ENCODE measurements around the gene BOD1. TPM values are rescaled to one million over a fixed set of nuclear protein-coding genes. Genes with fewer than 3 reads are reported as not detected.

BOD1 gene
- total RNA-seq, 1 donor: 68.9 TPM

DNA sequence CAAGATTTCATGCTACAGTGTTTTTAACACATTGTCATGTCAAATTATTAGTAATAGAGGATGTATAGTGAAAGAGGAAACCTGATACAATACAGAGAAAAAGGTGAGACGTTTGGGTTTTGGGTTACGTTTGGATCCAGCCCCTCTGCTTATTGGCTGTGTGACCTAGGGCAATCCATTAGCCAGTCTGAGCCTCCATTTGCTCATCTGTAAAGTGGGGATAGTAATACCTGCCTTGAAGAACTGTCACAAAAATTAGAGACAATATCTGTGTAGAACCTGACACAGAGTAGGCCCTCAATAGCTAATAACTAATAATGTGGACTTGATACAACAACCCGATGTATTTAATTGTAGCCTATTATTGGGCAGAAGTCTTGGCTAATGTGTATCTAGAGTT, 4.3 kb upstream of the BOD1 start:
- no peak overlapping the region for H3K4me3 ChIP-seq (ENCODE audit: low read depth, low read length)
- no peak for TF ChIP-seq CTCF (IDR thresholded peaks at IDR 0.05; ENCODE audit: insufficient read depth, low read length)
- no peak for DNase-seq (ENCODE audit: low read depth)

- DNase-seq (ENCODE audit: low read depth): peak; percentile 74
- H3K4me3 ChIP-seq (ENCODE audit: low read depth, low read length): no peak overlapping the region
- peak; percentile 68 for TF ChIP-seq CTCF (IDR thresholded peaks at IDR 0.05; ENCODE audit: insufficient read depth, low read length)
Measured at GRCh38 chr5:173618927-173619519, 2.6 kb upstream of the BOD1 start.

GRCh38 chr5:173615884-173616576, 420 bp downstream of the BOD1 start:
- peak; percentile 78 for TF ChIP-seq CTCF (IDR thresholded peaks at IDR 0.05; ENCODE audit: insufficient read depth, low read length)
- H3K4me3 ChIP-seq (ENCODE audit: low read depth, low read length): peak overlapping the region; percentile 73
- DNase-seq (ENCODE audit: low read depth): peak; percentile 79

GRCh38 chr5:173614591-173614990, 1.9 kb downstream of the BOD1 start:
- DNase-seq (ENCODE audit: low read depth): no peak
- TF ChIP-seq CTCF (IDR thresholded peaks at IDR 0.05; ENCODE audit: insufficient read depth, low read length): no peak
- H3K4me3 ChIP-seq (ENCODE audit: low read depth, low read length): peak overlapping the region; percentile 73

DNA sequence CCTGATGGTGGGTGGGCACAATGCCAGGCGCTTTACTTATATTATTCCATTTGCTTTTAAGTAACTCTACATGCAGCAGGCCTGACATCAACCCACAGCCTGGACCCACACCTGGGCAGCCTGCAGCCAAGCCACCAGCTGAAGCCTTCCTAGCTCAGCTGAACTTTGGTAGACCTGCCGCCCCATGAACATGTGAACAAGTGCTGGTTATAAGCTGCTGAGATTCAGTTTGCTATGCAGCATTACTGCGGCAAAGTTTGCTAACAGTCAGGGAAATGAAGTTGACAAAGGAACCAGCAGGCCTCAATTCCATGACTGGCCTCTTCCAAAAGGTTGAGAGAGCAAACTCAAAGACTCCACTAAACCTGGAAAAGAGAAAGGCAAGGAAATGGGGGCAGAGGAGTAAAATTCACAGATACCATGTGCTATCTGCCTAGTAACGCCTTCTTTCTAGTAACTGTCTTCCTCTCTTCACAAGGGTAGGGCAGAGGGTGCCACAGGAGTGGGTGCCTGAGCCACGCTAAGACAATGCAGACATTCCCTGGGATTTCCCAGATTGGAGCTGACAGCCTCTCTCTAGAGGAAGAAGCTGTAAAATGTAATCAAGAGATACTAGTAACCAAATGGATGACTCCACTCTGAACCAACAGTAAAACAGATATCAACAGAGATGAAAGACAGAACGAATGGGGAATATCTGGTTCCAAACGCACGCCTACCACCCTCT, 2.9 kb downstream of the BOD1 start:
- no peak overlapping the region for H3K4me3 ChIP-seq (ENCODE audit: low read depth, low read length)
- no peak for DNase-seq (ENCODE audit: low read depth)
- no peak for TF ChIP-seq CTCF (IDR thresholded peaks at IDR 0.05; ENCODE audit: insufficient read depth, low read length)

DNA sequence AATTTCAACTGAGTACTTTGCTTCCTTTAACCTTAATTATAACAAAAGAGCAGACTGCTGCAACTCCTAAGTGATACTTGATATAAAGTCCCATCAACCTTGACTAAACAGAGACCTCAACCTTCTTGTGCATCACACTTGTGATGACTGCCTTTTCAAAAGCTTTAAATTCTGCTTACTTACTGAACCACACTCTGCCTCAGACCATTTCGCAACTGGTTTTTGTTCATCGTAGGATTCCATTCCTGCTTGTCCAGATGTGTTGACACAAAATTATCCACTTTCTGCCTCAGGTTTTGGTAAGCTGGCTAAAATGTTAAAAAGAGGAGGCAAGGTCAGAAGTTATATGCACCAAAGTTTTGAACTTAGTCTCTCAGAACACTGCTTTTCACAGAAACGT, 3.5 kb downstream of the BOD1 start:
- no peak overlapping the region for H3K4me3 ChIP-seq (ENCODE audit: low read depth, low read length)
- DNase-seq (ENCODE audit: low read depth): peak; percentile 32
- no peak for TF ChIP-seq CTCF (IDR thresholded peaks at IDR 0.05; ENCODE audit: insufficient read depth, low read length)

All from fibroblast of the aortic adventitia (primary cell).